ENCODE measurements around the gene MAPK10.

The MAPK10 gene

GRCh38 chr4:85961887-85962286 lies 398.0 kb downstream of the MAPK10 start:
- DNase-seq: no peak

- DNase-seq: no peak
Observed at GRCh38 chr4:85956293-85956945, 403.4 kb downstream of the MAPK10 start.

- no peak for DNase-seq
Observed at GRCh38 chr4:85955620-85956292, 404.1 kb downstream of the MAPK10 start.

GRCh38 chr4:85953651-85954018 lies 406.2 kb downstream of the MAPK10 start:
- no peak for DNase-seq

- no peak for DNase-seq
Observed at GRCh38 chr4:85952972-85953650, 406.7 kb downstream of the MAPK10 start.

GRCh38 chr4:85952528-85952927 lies 407.3 kb downstream of the MAPK10 start:
- DNase-seq: no peak

- no peak for DNase-seq
Observed at GRCh38 chr4:85951099-85951498, 408.8 kb downstream of the MAPK10 start.

- no peak for DNase-seq
Observed at GRCh38 chr4:85946821-85947220, 413.0 kb downstream of the MAPK10 start.

GRCh38 chr4:85942107-85942506 lies 417.7 kb downstream of the MAPK10 start:
- no peak for DNase-seq

GRCh38 chr4:85940151-85940550 lies 419.7 kb downstream of the MAPK10 start:
- DNase-seq: no peak
